GM23248 (cell line): Measurements from ENCODE around the gene ADAMTSL1. TPM values are rescaled to one million over a fixed set of nuclear protein-coding genes. Genes with fewer than 3 reads are reported as not detected.

Source experiments
- DNase-seq: peaks from one replicate; pipeline ENCODE4 v3.0.0-alpha.2; 2015
- H2AFZ ChIP-seq: fragments of 200-600 bp; sonication (generic); 2 replicates; pipeline ENCODE4 v1.6.1; 2016; ENCODE audit warnings: antibody characterized with exemption
- H3F3A ChIP-seq: fragments of 200-600 bp; sonication (generic); 2 replicates; pipeline ENCODE4 v1.6.1; 2016; ENCODE audit warnings: mild to moderate bottlenecking, antibody characterized with exemption, mixed run types; ENCODE audit not compliant: insufficient read depth
- H3K27ac ChIP-seq: fragments of 200-600 bp; sonication (generic); 2 replicates; pipeline ENCODE4 v1.5.1; 2016; ENCODE audit warnings: mild to moderate bottlenecking
- H3K27me3 ChIP-seq: fragments of 200-600 bp; sonication (generic); replicated peaks from 2 replicates; pipeline ENCODE4 v1.6.1; 2016; ENCODE audit warnings: mild to moderate bottlenecking; ENCODE audit not compliant: insufficient read depth
- H3K36me3 ChIP-seq: fragments of 200-600 bp; sonication (generic); 2 replicates; pipeline ENCODE4 v1.6.1; 2016; ENCODE audit warnings: low read depth, mild to moderate bottlenecking
- H3K4me1 ChIP-seq: fragments of 200-600 bp; sonication (generic); 2 replicates; pipeline ENCODE4 v1.6.1; 2016; ENCODE audit warnings: mild to moderate bottlenecking; ENCODE audit not compliant: insufficient read depth
- H3K4me2 ChIP-seq: fragments of 200-600 bp; sonication (generic); one replicate; pipeline ENCODE4 v1.6.1; 2016; ENCODE audit warnings: mild to moderate bottlenecking; ENCODE audit not compliant: unreplicated experiment
- H3K4me3 ChIP-seq: fragments of 200-600 bp; sonication (generic); 2 replicates; pipeline ENCODE4 v1.5.1; 2016; ENCODE audit warnings: mild to moderate bottlenecking
- H3K79me2 ChIP-seq: fragments of 200-600 bp; sonication (generic); 2 replicates; pipeline ENCODE4 v1.6.1; 2016; ENCODE audit warnings: mild to moderate bottlenecking; ENCODE audit not compliant: insufficient read depth
- H3K9ac ChIP-seq: fragments of 200-600 bp; sonication (generic); 2 replicates; pipeline ENCODE4 v1.6.1; 2016; ENCODE audit warnings: mild to moderate bottlenecking
- H3K9me2 ChIP-seq: fragments of 200-600 bp; sonication (generic); 2 replicates; pipeline ENCODE4 v1.6.1; 2016; ENCODE audit warnings: mixed run types, mild to moderate bottlenecking, moderate library complexity; ENCODE audit not compliant: insufficient read depth
- H3K9me3 ChIP-seq: fragments of 200-600 bp; sonication (generic); one replicate; pipeline ENCODE4 v1.6.1; 2017; ENCODE audit warnings: low read depth
- H4K20me1 ChIP-seq: fragments of 200-600 bp; sonication (generic); 2 replicates; pipeline ENCODE4 v1.6.0; 2016; ENCODE audit not compliant: insufficient read depth
- EZH2 ChIP-seq: fragments of 200-600 bp; sonication (generic); IDR thresholded peaks from 2 replicates; pipeline ENCODE4 v1.6.1; 2018; ENCODE audit warnings: antibody characterized with exemption, mild to moderate bottlenecking; ENCODE audit not compliant: insufficient read depth, poor library complexity, severe bottlenecking
- EZH2phosphoT487 ChIP-seq: fragments of 200-600 bp; sonication (generic); IDR thresholded peaks from 2 replicates; pipeline ENCODE4 v1.6.1; 2018; ENCODE audit warnings: antibody characterized with exemption, moderate library complexity, mild to moderate bottlenecking, low read depth; ENCODE audit not compliant: insufficient read depth
- WGBS, 2 experiments: methylation state at CpG; one replicate each; pipeline ENCODE4 v1.1.6; 2015 to 2017; ENCODE audit warnings: low lambda C conversion rate in 2 of 2, low coverage in 1 of 2; ENCODE audit errors: missing lambda C conversion rate in 2 of 2; 5-methylcytosine and 5-hydroxymethylcytosine counted together
- in situ Hi-C: fragments of 300-500 bp; cut with MboI; formaldehyde crosslinking; loops from 2 replicates; pipeline ENCODE4 v1.15.0; 2020
- polyA plus RNA-seq: library from polyadenylated mRNA; unstranded; fragments of >200 nt; fragmentation: Nextera tagmentation; extraction: Ambion mirVana; gene quantifications from 2 replicates; pipeline ENCODE4 v1.2.1, GENCODE V29; 2016
- total RNA-seq: library from RNA; depleted of rRNA; stranded (reverse); fragments of >200 nt; shearing (Covaris generic); gene quantifications from 2 replicates; pipeline ENCODE4 v1.2.3, GENCODE V29; 2014

Gene ADAMTSL1
- total and polyA plus RNA-seq, 2 experiments from 2014 or later, result 77.0 to 273 TPM

DNA sequence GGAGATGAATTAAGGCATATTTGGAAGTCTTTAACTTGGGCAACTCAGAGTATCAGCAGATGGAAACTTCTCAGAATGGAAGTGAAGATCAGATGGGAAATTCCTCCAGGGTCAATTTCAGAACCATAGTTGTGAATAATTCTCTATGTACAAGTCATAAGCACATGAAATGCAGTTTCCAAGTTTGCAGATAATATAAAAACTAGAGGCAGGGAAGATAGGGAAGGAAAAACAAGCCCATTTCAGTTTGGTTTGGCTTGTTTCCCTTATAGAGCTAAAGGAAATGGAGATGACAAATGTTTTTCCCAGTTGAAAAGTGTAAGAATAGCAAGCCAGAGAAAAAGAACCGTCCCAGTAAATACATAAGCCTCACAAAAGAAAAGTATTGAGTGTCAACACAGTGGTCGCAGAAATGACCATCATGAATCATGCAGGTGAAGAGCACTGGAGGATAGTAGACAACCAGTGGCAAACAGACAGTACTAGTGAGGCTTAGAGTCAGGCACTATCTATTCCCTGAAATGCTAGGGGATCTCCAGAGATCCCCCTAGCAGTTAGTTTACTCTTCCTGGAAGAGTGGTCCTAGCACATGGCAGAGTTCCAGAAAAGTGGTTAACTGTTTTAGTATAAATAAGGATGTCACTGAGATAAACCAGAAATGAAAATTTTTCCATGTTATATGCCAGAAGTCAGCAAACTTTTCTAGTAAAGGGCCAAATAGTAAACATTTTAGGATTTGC, 313.1 kb downstream of the ADAMTSL1 start:
- Histone ChIP-seq H3K79me2 (peaks cover 89% of the 10 kb centered on the region), H3K4me3 (no peak overlapping the region), H2AFZ (no peak overlapping the region), H3K4me1 (peaks cover 23% of the 10 kb centered on the region), H3F3A (peaks cover 58% of the 10 kb centered on the region), H3K9me3 (no peaks in the 10 kb centered on the region), H3K9me2 (no peaks in the 10 kb centered on the region), H3K9ac (no peak overlapping the region), H3K4me2 (peak overlapping the region; percentile 8), H3K36me3 (peaks cover 57% of the 10 kb centered on the region), H3K27ac (peak overlapping the region; percentile 24), H4K20me1 (no peaks in the 10 kb centered on the region; the same call in 1 of the 2 replicates), H3K27me3 (no peaks in the 10 kb centered on the region)
- DNase-seq, result peak; percentile 40
- 48 to 50% methylated on average over 2 of the region's 2 CpGs for WGBS, 2 experiments
- TF ChIP-seq EZH2phosphoT487 (no peak), EZH2 (no peak)
- in situ Hi-C loops, result no loop called here

DNA sequence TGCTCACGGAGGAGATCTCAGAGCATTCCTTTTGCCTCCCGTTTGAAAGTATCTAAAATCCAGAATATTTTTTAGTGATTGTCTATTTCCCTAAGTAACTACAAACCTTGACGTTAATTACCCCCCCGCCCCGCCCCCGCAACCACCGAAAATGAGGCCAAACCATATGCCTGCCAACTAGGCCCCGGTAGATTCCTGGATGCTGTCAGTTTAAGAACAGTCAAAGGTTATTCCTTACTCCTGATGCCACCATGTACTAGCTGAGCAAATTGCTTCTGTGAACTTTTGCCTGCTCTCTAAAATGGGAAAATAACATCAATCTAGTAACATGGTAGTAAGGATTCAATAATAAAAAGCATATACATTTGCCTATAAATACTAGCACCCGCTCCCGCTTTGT, 314.3 kb downstream of the ADAMTSL1 start:
- Histone ChIP-seq H3K9me3 (no peaks in the 10 kb centered on the region), H3K9ac (no peak overlapping the region), H3K27ac (no peak overlapping the region), H3K4me3 (no peak overlapping the region), H2AFZ (no peak overlapping the region), H3K27me3 (no peaks in the 10 kb centered on the region), H3K4me2 (no peak overlapping the region), H3K36me3 (peaks cover 58% of the 10 kb centered on the region), H3F3A (peaks cover 59% of the 10 kb centered on the region), H3K9me2 (no peaks in the 10 kb centered on the region), H3K79me2 (peaks cover 78% of the 10 kb centered on the region), H3K4me1 (peaks cover 23% of the 10 kb centered on the region), H4K20me1 (no peaks in the 10 kb centered on the region; the same call in 1 of the 2 replicates)
- TF ChIP-seq EZH2, result no peak
- no peak for TF ChIP-seq EZH2phosphoT487
- WGBS, 2 experiments, result 88 to 91% methylated on average over 10 of the region's 10 CpGs
- no peak for DNase-seq
- in situ Hi-C loops, result no loop called here

DNA sequence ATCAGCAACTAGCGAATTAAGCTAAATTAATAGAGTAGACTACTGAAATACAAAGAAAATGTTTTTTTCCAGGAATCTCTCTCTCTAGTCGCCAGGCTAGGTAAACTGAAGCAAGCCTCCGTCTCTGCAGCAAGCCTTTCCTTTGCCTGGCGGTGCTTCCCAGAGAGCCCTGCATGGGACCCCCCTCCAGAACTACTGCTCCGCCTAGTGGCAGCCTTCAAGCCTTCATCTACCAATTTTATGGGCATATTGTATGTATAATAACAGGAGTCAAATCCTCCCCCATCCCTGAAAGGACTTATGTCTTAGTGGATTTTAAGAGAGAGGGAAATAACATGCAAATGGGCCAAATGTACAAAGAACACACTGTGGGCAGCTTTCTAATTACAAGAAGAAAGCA, 317.1 kb downstream of the ADAMTSL1 start:
- in situ Hi-C loops, result no loop called here
- 99 to 100% methylated on average over 5 of the region's 5 CpGs for WGBS, 2 experiments
- no peak overlapping the region for H3K4me2 ChIP-seq
- H3K4me3 ChIP-seq, result no peak overlapping the region
- H3K4me1 ChIP-seq, result peaks cover 29% of the 10 kb centered on the region
- no peaks in the 10 kb centered on the region for H3K9me2 ChIP-seq
- no peak overlapping the region for H3K9ac ChIP-seq
- no peaks in the 10 kb centered on the region for H3K27me3 ChIP-seq
- H3F3A ChIP-seq, result peaks cover 66% of the 10 kb centered on the region
- no peak for DNase-seq
- H3K36me3 ChIP-seq, result peaks cover 47% of the 10 kb centered on the region
- no peak overlapping the region for H2AFZ ChIP-seq
- H4K20me1 ChIP-seq, result no peaks in the 10 kb centered on the region; the same call in 1 of the 2 replicates
- no peak overlapping the region for H3K27ac ChIP-seq
- H3K79me2 ChIP-seq, result peaks cover 61% of the 10 kb centered on the region
- TF ChIP-seq EZH2 (no peak), EZH2phosphoT487 (no peak)
- no peaks in the 10 kb centered on the region for H3K9me3 ChIP-seq

DNA sequence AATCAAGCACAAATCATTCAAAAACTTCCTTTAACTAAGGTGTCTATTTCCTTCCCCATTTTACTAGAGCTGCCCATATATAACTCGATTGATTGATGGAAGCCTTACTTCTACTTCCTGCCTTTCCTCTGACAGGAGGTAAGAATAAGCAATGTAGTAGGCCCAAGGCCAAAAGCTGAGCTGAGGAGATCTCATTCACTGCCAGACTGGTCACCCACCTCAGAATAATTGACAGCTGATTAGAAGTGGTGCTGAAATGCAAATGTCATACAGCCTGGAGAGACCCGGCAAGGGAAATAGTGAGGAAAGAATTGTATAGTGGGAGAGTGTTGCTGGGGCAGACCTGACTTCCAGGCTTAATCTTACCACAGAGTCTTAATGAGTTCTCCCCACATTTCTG, 319.2 kb downstream of the ADAMTSL1 start:
- in situ Hi-C loops, result no loop called here
- TF ChIP-seq EZH2 (no peak), EZH2phosphoT487 (no peak)
- H3K27me3 ChIP-seq, result no peaks in the 10 kb centered on the region
- DNase-seq, result no peak
- peaks cover 72% of the 10 kb centered on the region for H3F3A ChIP-seq
- H3K4me1 ChIP-seq, result peaks cover 28% of the 10 kb centered on the region
- no peak overlapping the region for H3K4me3 ChIP-seq
- no peak overlapping the region for H3K9ac ChIP-seq
- no peaks in the 10 kb centered on the region for H3K9me3 ChIP-seq
- WGBS, 2 experiments, result 96 to 100% methylated on average over 2 of the region's 2 CpGs
- H3K9me2 ChIP-seq, result no peaks in the 10 kb centered on the region
- peaks cover 47% of the 10 kb centered on the region for H3K79me2 ChIP-seq
- no peak overlapping the region for H3K27ac ChIP-seq
- H2AFZ ChIP-seq, result no peak overlapping the region
- peaks cover 58% of the 10 kb centered on the region for H3K36me3 ChIP-seq
- H3K4me2 ChIP-seq, result no peak overlapping the region
- no peaks in the 10 kb centered on the region; the same call in 1 of the 2 replicates for H4K20me1 ChIP-seq
